Duodenal mucosa (tissue), 2 donors: Measurements from ENCODE around the gene ARMC9.

ENCODE experiments used
- H3K27ac ChIP-seq: one replicate; pipeline ENCODE4 v1.7.0; 2013; ENCODE audit warnings: low read depth, low read length
- H3K27me3 ChIP-seq, 2 donors: one replicate each; pipeline ENCODE4 v1.7.0; 2013; ENCODE audit warnings: low read length in 2 of 2, control low read depth in 1 of 2; ENCODE audit not compliant: insufficient read depth in 2 of 2, control insufficient read depth in 1 of 2
- H3K36me3 ChIP-seq, 2 donors: one replicate each; pipeline ENCODE4 v1.7.0; 2013; ENCODE audit warnings: low read length in 2 of 2, control low read depth in 1 of 2; ENCODE audit not compliant: insufficient read depth in 2 of 2, control insufficient read depth in 1 of 2
- H3K4me1 ChIP-seq, 2 donors: one replicate each; pipeline ENCODE4 v1.7.0; 2013; ENCODE audit warnings: low read length in 2 of 2, control low read depth in 1 of 2; ENCODE audit not compliant: insufficient read depth in 2 of 2, control insufficient read depth in 1 of 2
- H3K4me3 ChIP-seq, 2 donors: one replicate each; pipeline ENCODE4 v1.7.0; 2013; ENCODE audit warnings: low read length in 2 of 2, low read depth in 1 of 2
- H3K9ac ChIP-seq, 2 donors: one replicate each; pipeline ENCODE4 v1.7.0; 2013; ENCODE audit warnings: low read length in 2 of 2, low read depth in 1 of 2
- H3K9me3 ChIP-seq, 2 donors: one replicate each; pipeline ENCODE4 v1.7.0; 2013; ENCODE audit warnings: low read length in 2 of 2, control low read depth in 1 of 2; ENCODE audit not compliant: control insufficient read depth in 1 of 2

ARMC9 gene

GRCh38 chr2:231198291-231199173 lies at the start of gene ARMC9:
Gene ARMC9, plus strand, starts transcription at chr2:231198631. Its CDS starts 7,608 bp downstream, at chr2:231206239.
- no peaks in the 10 kb centered on the region for H3K9me3 ChIP-seq
- H3K4me3 ChIP-seq, result peak within 1 kb of the TSS; percentile 94 to 100
- peaks cover 10 to 13% of the 10 kb centered on the region in 2 donors for H3K4me1 ChIP-seq
- H3K36me3 ChIP-seq, result no peaks in the 10 kb centered on the region
- H3K27me3 ChIP-seq, result no peaks in the 10 kb centered on the region
- peak within 1 kb of the TSS; percentile 63 to 72 for H3K9ac ChIP-seq
- peak within 1 kb of the TSS; percentile 14 for H3K27ac ChIP-seq

- no peak overlapping the region for H3K27ac ChIP-seq
- H3K36me3 ChIP-seq, result peaks cover 18 to 41% of the 10 kb centered on the region in 2 donors
- no peaks in the 10 kb centered on the region for H3K27me3 ChIP-seq
- no peaks in the 10 kb centered on the region for H3K9me3 ChIP-seq
- H3K9ac ChIP-seq, result no peak overlapping the region
- no peak overlapping the region for H3K4me3 ChIP-seq
- H3K4me1 ChIP-seq, result no peaks in the 10 kb centered on the region
Measured at GRCh38 chr2:231152800-231153557, 45.5 kb upstream of the ARMC9 start.

GRCh38 chr2:231159306-231159705 lies 39.1 kb upstream of the ARMC9 start:
- H3K36me3 ChIP-seq, result peaks cover 3 to 33% of the 10 kb centered on the region in 2 donors
- no peak overlapping the region for H3K27ac ChIP-seq
- no peaks in the 10 kb centered on the region for H3K4me1 ChIP-seq

GRCh38 chr2:231160701-231161100 lies 37.7 kb upstream of the ARMC9 start:
- H3K4me1 ChIP-seq, result no peaks in the 10 kb centered on the region
- no peak overlapping the region for H3K9ac ChIP-seq
- peaks cover 0 to 26% of the 10 kb centered on the region in 2 donors for H3K36me3 ChIP-seq
- H3K27me3 ChIP-seq, result no peaks in the 10 kb centered on the region
- no peak overlapping the region for H3K27ac ChIP-seq
- H3K9me3 ChIP-seq, result no peaks in the 10 kb centered on the region
- no peak overlapping the region for H3K4me3 ChIP-seq

More at GRCh38 chr2:231159306-231159705, 39.1 kb upstream of the ARMC9 start:
- H3K9ac ChIP-seq, result no peak overlapping the region
- no peaks in the 10 kb centered on the region for H3K9me3 ChIP-seq
- H3K4me3 ChIP-seq, result no peak overlapping the region
- no peaks in the 10 kb centered on the region for H3K27me3 ChIP-seq

GRCh38 chr2:231161252-231161839 lies 37.1 kb upstream of the ARMC9 start:
- no peak overlapping the region for H3K4me3 ChIP-seq
- H3K36me3 ChIP-seq, result peaks cover 6 to 33% of the 10 kb centered on the region in 2 donors
- no peaks in the 10 kb centered on the region for H3K9me3 ChIP-seq
- H3K9ac ChIP-seq, result no peak overlapping the region
- no peak overlapping the region for H3K27ac ChIP-seq
- no peaks in the 10 kb centered on the region for H3K27me3 ChIP-seq
- H3K4me1 ChIP-seq, result no peaks in the 10 kb centered on the region

GRCh38 chr2:231161877-231162329 lies 36.5 kb upstream of the ARMC9 start:
- Histone ChIP-seq H3K4me1 (no peaks in the 10 kb centered on the region), H3K27ac (peak overlapping the region; percentile 26), H3K9ac (no peak overlapping the region)

GRCh38 chr2:231163011-231163410 lies 35.4 kb upstream of the ARMC9 start:
- no peak overlapping the region for H3K4me3 ChIP-seq
- no peak overlapping the region for H3K9ac ChIP-seq
- H3K27me3 ChIP-seq, result no peaks in the 10 kb centered on the region
- peaks cover 17 to 48% of the 10 kb centered on the region in 2 donors for H3K36me3 ChIP-seq
- no peak overlapping the region for H3K27ac ChIP-seq
- no peaks in the 10 kb centered on the region for H3K9me3 ChIP-seq
- no peaks in the 10 kb centered on the region for H3K4me1 ChIP-seq

More at GRCh38 chr2:231161877-231162329, 36.5 kb upstream of the ARMC9 start:
- Histone ChIP-seq H3K4me3 (no peak overlapping the region), H3K27me3 (no peaks in the 10 kb centered on the region), H3K36me3 (peaks cover 11 to 38% of the 10 kb centered on the region in 2 donors), H3K9me3 (no peaks in the 10 kb centered on the region)

- Histone ChIP-seq H3K4me3 (no peak overlapping the region), H3K9ac (no peak overlapping the region), H3K27ac (no peak overlapping the region), H3K36me3 (peaks cover 17 to 47% of the 10 kb centered on the region in 2 donors), H3K9me3 (no peaks in the 10 kb centered on the region), H3K4me1 (peaks cover 0 to under 1% of the 10 kb centered on the region in 2 donors), H3K27me3 (no peaks in the 10 kb centered on the region)
Measured at GRCh38 chr2:231163414-231164095, 34.9 kb upstream of the ARMC9 start.

GRCh38 chr2:231167745-231168459 lies 30.5 kb upstream of the ARMC9 start:
- Histone ChIP-seq H3K4me1 (peaks cover 0 to 6% of the 10 kb centered on the region in 2 donors), H3K9me3 (no peaks in the 10 kb centered on the region), H3K27me3 (no peaks in the 10 kb centered on the region), H3K9ac (no peak overlapping the region), H3K36me3 (peaks cover 40 to 59% of the 10 kb centered on the region in 2 donors), H3K27ac (no peak overlapping the region), H3K4me3 (no peak overlapping the region)
